ENCODE results near the gene APRT. TPM values are rescaled to one million over a fixed set of nuclear protein-coding genes. Genes with fewer than 3 reads are reported as not detected.

APRT gene
- total and polyA plus RNA-seq, 2 of the 4 experiments (the other 2 are of a cell fraction) = 40.5 to 157 TPM

- no peak overlapping the region for H2BK5ac ChIP-seq (ENCODE audit: low read depth, low read length, poor library complexity, severe bottlenecking)
- H3K23ac ChIP-seq (ENCODE audit: low read depth, low read length) = no peak overlapping the region
- no peaks in the 10 kb centered on the region for H3K27me3 ChIP-seq (ENCODE audit: control insufficient read depth, insufficient read depth, low read length)
- no TSS peak for BruUV-seq (replicated peaks)
- H2AFZ ChIP-seq (replicated peaks; ENCODE audit: low read length, poor library complexity) = no peak overlapping the region
- dilution Hi-C loops (cut with HindIII; ENCODE audit: low sequenced_read_pairs, unreplicated experiment) = no loop called here
- in situ Hi-C loops (cut with MboI; ENCODE audit: low sequenced_read_pairs) = no loop called here
- no peak overlapping the region for H3K4me3 ChIP-seq (ENCODE audit: insufficient read depth, low read depth, low read length)
- no peak overlapping the region for H3K4me2 ChIP-seq (ENCODE audit: low read depth, low read length)
- H3K27ac ChIP-seq (ENCODE audit: insufficient read depth, low read length) = no peak overlapping the region
- no peak overlapping the region for H4K8ac ChIP-seq (ENCODE audit: low read depth in 2 of 2, low read length in 2 of 2)
- no peak overlapping the region for H2BK15ac ChIP-seq (ENCODE audit: low read depth, low read length)
- no peaks in the 10 kb centered on the region for H3K9me1 ChIP-seq (ENCODE audit: insufficient read depth, low read length)
- H3K79me1 ChIP-seq (ENCODE audit: low read depth in 1 of 2, low read length in 2 of 2) = peaks cover 4 to 10% of the 10 kb centered on the region in 2 experiments; a peak in 2 of 4 replicates
- no peaks in the 10 kb centered on the region for H3K9me3 ChIP-seq (ENCODE audit: control insufficient read depth, insufficient read depth, low read length)
- H2AK5ac ChIP-seq (ENCODE audit: low read depth, low read length) = no peak overlapping the region
- H3K18ac ChIP-seq (ENCODE audit: low read depth, low read length) = no peak overlapping the region
- TF ChIP-seq, protein P1, sequence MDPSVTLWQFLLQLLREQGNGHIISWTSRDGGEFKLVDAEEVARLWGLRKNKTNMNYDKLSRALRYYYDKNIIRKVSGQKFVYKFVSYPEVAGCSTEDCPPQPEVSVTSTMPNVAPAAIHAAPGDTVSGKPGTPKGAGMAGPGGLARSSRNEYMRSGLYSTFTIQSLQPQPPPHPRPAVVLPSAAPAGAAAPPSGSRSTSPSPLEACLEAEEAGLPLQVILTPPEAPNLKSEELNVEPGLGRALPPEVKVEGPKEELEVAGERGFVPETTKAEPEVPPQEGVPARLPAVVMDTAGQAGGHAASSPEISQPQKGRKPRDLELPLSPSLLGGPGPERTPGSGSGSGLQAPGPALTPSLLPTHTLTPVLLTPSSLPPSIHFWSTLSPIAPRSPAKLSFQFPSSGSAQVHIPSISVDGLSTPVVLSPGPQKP (IDR thresholded peaks at IDR 0.05; ENCODE audit: borderline replicate concordance, low read depth, low read length) = no peak
- TF ChIP-seq, protein P2, sequence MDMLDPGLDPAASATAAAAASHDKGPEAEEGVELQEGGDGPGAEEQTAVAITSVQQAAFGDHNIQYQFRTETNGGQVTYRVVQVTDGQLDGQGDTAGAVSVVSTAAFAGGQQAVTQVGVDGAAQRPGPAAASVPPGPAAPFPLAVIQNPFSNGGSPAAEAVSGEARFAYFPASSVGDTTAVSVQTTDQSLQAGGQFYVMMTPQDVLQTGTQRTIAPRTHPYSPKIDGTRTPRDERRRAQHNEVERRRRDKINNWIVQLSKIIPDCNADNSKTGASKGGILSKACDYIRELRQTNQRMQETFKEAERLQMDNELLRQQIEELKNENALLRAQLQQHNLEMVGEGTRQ (IDR thresholded peaks at IDR 0.05; ENCODE audit: low read depth, low read length) = no peak
- TF ChIP-seq MAFK (IDR thresholded peaks at IDR 0.05; ENCODE audit: low read depth, low read length) = no peak
- no peak for TF ChIP-seq NFE2L2 (IDR thresholded peaks at IDR 0.05; ENCODE audit: low read depth, low read length)
- no peak for TF ChIP-seq RCOR1 (IDR thresholded peaks at IDR 0.05; ENCODE audit: insufficient replicate concordance, low read length)
- no peak for TF ChIP-seq MAZ (IDR thresholded peaks at IDR 0.05; ENCODE audit: borderline replicate concordance, low read depth, low read length)
- no peak for TF ChIP-seq POLR2A (IDR thresholded peaks at IDR 0.05; ENCODE audit: low read depth, low read length)
- TF ChIP-seq, protein P3, sequence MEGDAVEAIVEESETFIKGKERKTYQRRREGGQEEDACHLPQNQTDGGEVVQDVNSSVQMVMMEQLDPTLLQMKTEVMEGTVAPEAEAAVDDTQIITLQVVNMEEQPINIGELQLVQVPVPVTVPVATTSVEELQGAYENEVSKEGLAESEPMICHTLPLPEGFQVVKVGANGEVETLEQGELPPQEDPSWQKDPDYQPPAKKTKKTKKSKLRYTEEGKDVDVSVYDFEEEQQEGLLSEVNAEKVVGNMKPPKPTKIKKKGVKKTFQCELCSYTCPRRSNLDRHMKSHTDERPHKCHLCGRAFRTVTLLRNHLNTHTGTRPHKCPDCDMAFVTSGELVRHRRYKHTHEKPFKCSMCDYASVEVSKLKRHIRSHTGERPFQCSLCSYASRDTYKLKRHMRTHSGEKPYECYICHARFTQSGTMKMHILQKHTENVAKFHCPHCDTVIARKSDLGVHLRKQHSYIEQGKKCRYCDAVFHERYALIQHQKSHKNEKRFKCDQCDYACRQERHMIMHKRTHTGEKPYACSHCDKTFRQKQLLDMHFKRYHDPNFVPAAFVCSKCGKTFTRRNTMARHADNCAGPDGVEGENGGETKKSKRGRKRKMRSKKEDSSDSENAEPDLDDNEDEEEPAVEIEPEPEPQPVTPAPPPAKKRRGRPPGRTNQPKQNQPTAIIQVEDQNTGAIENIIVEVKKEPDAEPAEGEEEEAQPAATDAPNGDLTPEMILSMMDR (conservative IDR thresholded peaks at IDR 0.05; ENCODE audit: low read depth, low read length) = no peak
- TF ChIP-seq RFX5 (IDR thresholded peaks at IDR 0.05; ENCODE audit: low read depth, low read length) = no peak
- no peak for TF ChIP-seq CEBPB (IDR thresholded peaks at IDR 0.05; ENCODE audit: low read depth, low read length)
- TF ChIP-seq CHD1 (IDR thresholded peaks at IDR 0.05; ENCODE audit: low read depth, low read length) = no peak
- TF ChIP-seq SMC3 (IDR thresholded peaks at IDR 0.05; ENCODE audit: low read depth, low read length) = no peak
- TF ChIP-seq FOS (IDR thresholded peaks at IDR 0.05; ENCODE audit: low read depth, low read length) = no peak
- no peak for TF ChIP-seq MXI1 (IDR thresholded peaks at IDR 0.05; ENCODE audit: borderline replicate concordance, low read depth, low read length)
- no peak for TF ChIP-seq BHLHE40 (IDR thresholded peaks at IDR 0.05; ENCODE audit: low read depth, low read length)
- no peak for TF ChIP-seq RAD21 (IDR thresholded peaks at IDR 0.05; ENCODE audit: low read length)
- H2BK20ac ChIP-seq (ENCODE audit: low read depth, low read length) = no peak overlapping the region
- ChIA-PET CTCF (no interaction called here), POLR2A (ENCODE audit: unreplicated experiment) (no interaction called here)
- no peak overlapping the region for H3K56ac ChIP-seq (ENCODE audit: extremely low read depth, insufficient read depth, low read length)
- H2AK9ac ChIP-seq (replicated peaks; ENCODE audit: low read depth, low read length, poor library complexity) = no peak overlapping the region
- peaks cover 3% of the 10 kb centered on the region; the same call in 1 of the 2 replicates for H3K4me1 ChIP-seq (ENCODE audit: control insufficient read depth, insufficient read depth, low read length)
- H3K36me3 ChIP-seq (ENCODE audit: control insufficient read depth, insufficient read depth, low read length) = peaks cover 31% of the 10 kb centered on the region
- H4K91ac ChIP-seq (ENCODE audit: insufficient read depth, low read depth, low read length) = no peak overlapping the region
- intact Hi-C loops (cut with micrococcal nuclease) = no loop called here
- H4K5ac ChIP-seq (ENCODE audit: low read depth, low read length) = no peak overlapping the region
- ATAC-seq (ENCODE audit: low read depth) = no peak
- no peak overlapping the region for H3K9ac ChIP-seq (ENCODE audit: low read depth, low read length)
- DNase-seq = no peak
- no peak overlapping the region for H2BK120ac ChIP-seq (ENCODE audit: low read depth, low read length)
- H4K20me1 ChIP-seq (ENCODE audit: insufficient read depth, low read length) = peaks cover 8% of the 10 kb centered on the region; the same call in 1 of the 2 replicates
- no peak overlapping the region for H3K14ac ChIP-seq (replicated peaks; ENCODE audit: low read depth, low read length)
- WGBS, 2 experiments (ENCODE audit: extremely low coverage in 2 of 2, insufficient read length in 1 of 2) = no CpG with 5 or more reads among the region's 15 CpGs
- no peak overlapping the region for H3K4ac ChIP-seq (ENCODE audit: low read depth, low read length)
These were observed 30.6 kb upstream of the APRT start for GRCh38 chr16:88842308-88842756.

Measured in IMR-90 (cell line).